Retina (tissue), 1 donor: Measurements from ENCODE around the gene ULK4.
"Not testable (repeated sequence)": the region's sequence is repeated elsewhere in the genome, so short reads cannot be mapped to it uniquely, and the experiment has no call there.

ENCODE experiments used
- DNase-seq: peaks from one replicate; pipeline ENCODE4 v3.0.0-alpha.2; 2016

ULK4 gene

GRCh38 chr3:41961751-41962679 is at the start of gene ULK4:
Gene ULK4, minus strand, starts transcription at chr3:41962103. Its CDS starts 7,344 bp downstream, at chr3:41954759.
- peak; percentile 99 for DNase-seq

GRCh38 chr3:42010530-42010929 is 48.6 kb upstream of the ULK4 start:
- DNase-seq, result peak; percentile 58

- no peak for DNase-seq
Observed at GRCh38 chr3:42009456-42009855, 47.6 kb upstream of the ULK4 start.

- no peak for DNase-seq
Observed at GRCh38 chr3:42007785-42008184, 45.9 kb upstream of the ULK4 start.

GRCh38 chr3:42005401-42005800 is 43.5 kb upstream of the ULK4 start:
- no peak for DNase-seq

GRCh38 chr3:42002790-42003189 is 40.9 kb upstream of the ULK4 start:
- DNase-seq, result no peak

- no peak for DNase-seq
Observed at GRCh38 chr3:42001777-42002176, 39.9 kb upstream of the ULK4 start.

- DNase-seq, result no peak
Observed at GRCh38 chr3:41999909-42000308, 38.0 kb upstream of the ULK4 start.

GRCh38 chr3:41997702-41998550 is 36.0 kb upstream of the ULK4 start:
- DNase-seq, result peak; percentile 32

GRCh38 chr3:41991437-41991836 is 29.5 kb upstream of the ULK4 start:
- peak; percentile 43 for DNase-seq

GRCh38 chr3:41989518-41989917 is 27.6 kb upstream of the ULK4 start:
- no peak for DNase-seq

GRCh38 chr3:41987627-41988026 is 25.7 kb upstream of the ULK4 start:
- no peak for DNase-seq

GRCh38 chr3:41986561-41986960 is 24.7 kb upstream of the ULK4 start:
- DNase-seq, result no peak

GRCh38 chr3:41985018-41985417 is 23.1 kb upstream of the ULK4 start:
- no peak for DNase-seq

GRCh38 chr3:41983091-41983490 is 21.2 kb upstream of the ULK4 start:
- DNase-seq, result not testable (repeated sequence)

GRCh38 chr3:41977401-41977800 is 15.5 kb upstream of the ULK4 start:
- DNase-seq, result not testable (repeated sequence)

GRCh38 chr3:41975416-41976103 is 13.7 kb upstream of the ULK4 start:
- no peak for DNase-seq

GRCh38 chr3:41974223-41974622 is 12.3 kb upstream of the ULK4 start:
- no peak for DNase-seq

GRCh38 chr3:41972802-41973201 is 10.9 kb upstream of the ULK4 start:
- DNase-seq, result no peak

- no peak for DNase-seq
Observed at GRCh38 chr3:41966206-41966605, 4.3 kb upstream of the ULK4 start.

GRCh38 chr3:41963823-41964222 is 1.9 kb upstream of the ULK4 start:
- no peak for DNase-seq

GRCh38 chr3:41960826-41961750 is 815 bp downstream of the ULK4 start:
- no peak for DNase-seq
